ENCODE data around the gene PROM1. TPM values are rescaled to one million over a fixed set of nuclear protein-coding genes. Genes with fewer than 3 reads are reported as not detected.

Gene PROM1
- total and polyA plus RNA-seq, 9 of the 15 experiments (the other 6 are each of a cell fraction or from before 2014, with no cell fraction given): 0.05 TPM; not detected in 8

- in situ Hi-C loops (cut with MboI): no loop called here
- CTCF ChIA-PET (ENCODE audit: low intra/inter-chr PET ratio): interaction anchor here (0.6 kb wide), 1 partner anchor 24 kb away, joined by 3 read pairs; no protein-coding TSS in a partner anchor
- no peak overlapping the region for H2AFZ ChIP-seq (ENCODE audit: low read depth, low read length)
- TF ChIP-seq PHB (CRISPR knock-in tag; IDR thresholded peaks at IDR 0.05): no peak
- TF ChIP-seq PYGO2 (tag; IDR thresholded peaks at IDR 0.05): no peak
- no peak for TF ChIP-seq AFF1 (IDR thresholded peaks at IDR 0.05; ENCODE audit: low read depth in 1 of 2, partially characterized antibody in 2 of 2)
- TF ChIP-seq OTX1 (CRISPR knock-in tag; IDR thresholded peaks at IDR 0.05): no peak
- no peak for TF ChIP-seq ARHGAP35 (IDR thresholded peaks at IDR 0.05; ENCODE audit: partially characterized antibody)
- no peak for TF ChIP-seq RERE (CRISPR knock-in tag; IDR thresholded peaks at IDR 0.05; ENCODE audit: borderline replicate concordance)
- no peak for TF ChIP-seq ZKSCAN3 (CRISPR knock-in tag; IDR thresholded peaks at IDR 0.05)
- no peak for TF ChIP-seq RBM22 (IDR thresholded peaks at IDR 0.05; ENCODE audit: low read depth, low read length, poor library complexity, severe bottlenecking)
- no peak for TF ChIP-seq YBX1 (IDR thresholded peaks at IDR 0.05)
- TF ChIP-seq NFIC (IDR thresholded peaks at IDR 0.05): no peak
- no peak for TF ChIP-seq ZNF253 (CRISPR knock-in tag; conservative IDR thresholded peaks at IDR 0.05)
- TF ChIP-seq MCM2 (IDR thresholded peaks at IDR 0.05; ENCODE audit: low read depth): no peak
These were observed 35.0 kb downstream of the PROM1 start for GRCh38 chr4:16048619-16049419.

More at GRCh38 chr4:16048619-16049419, 35.0 kb downstream of the PROM1 start:
- Histone ChIP-seq H3K9me3 (replicated peaks; ENCODE audit: control insufficient read depth, insufficient read depth, low read depth, low read length) (no peaks in the 10 kb centered on the region), H3K27me3 (ENCODE audit: control insufficient read depth in 2 of 2, insufficient read depth in 2 of 2, low read length in 2 of 2) (peaks cover 27 to 44% of the 10 kb centered on the region in 2 experiments), H3K9me1 (ENCODE audit: control insufficient read depth, insufficient read depth, low read length) (no peaks in the 10 kb centered on the region), H3K9ac (ENCODE audit: insufficient read depth in 1 of 2, low read depth in 2 of 2, low read length in 2 of 2) (no peak overlapping the region), H4K20me1 (replicated peaks; ENCODE audit: control insufficient read depth, insufficient read depth, low read length) (no peaks in the 10 kb centered on the region), H3K4me2 (ENCODE audit: insufficient read depth, low read length) (no peak overlapping the region), H3K79me2 (ENCODE audit: control insufficient read depth, insufficient read depth, low read length) (no peaks in the 10 kb centered on the region), H3K27ac (ENCODE audit: extremely low read depth, low read depth, low read length) (no peak overlapping the region), H3K4me3 (no peak overlapping the region), H3K36me3 (ENCODE audit: control insufficient read depth, insufficient read depth, low read length) (no peaks in the 10 kb centered on the region), H3K4me1 (replicated peaks in 1 of 2; ENCODE audit: control insufficient read depth in 2 of 2, insufficient read depth in 2 of 2, low read length in 2 of 2) (no peaks in the 10 kb centered on the region)
- 1% methylated on average over 15 of the region's 15 CpGs for WGBS (ENCODE audit: insufficient coverage, low coverage, missing lambda C conversion rate)
- BruUV-seq (replicated peaks): no TSS peak
- no peak for DNase-seq (ENCODE audit: extremely low read depth in 1 of 4, low spot score in 3 of 4)
- FAIRE-seq: no peak
- intact Hi-C loops (cut with micrococcal nuclease): no loop called here
- no peak for ATAC-seq
- POLR2A ChIA-PET: interaction anchor here (0.6 kb wide), 2 partner anchors 33 to 431 kb away, joined by 3 read pairs; no protein-coding TSS in a partner anchor

Measured in K562 (cell line).